WTC11 (cell line): Measurements from ENCODE around the gene ZBTB43. TPM values are rescaled to one million over a fixed set of nuclear protein-coding genes. Genes with fewer than 3 reads are reported as not detected.

Experiments used
- ATAC-seq: fragments of 200-7000 bp; cut with Tn5 transposase; 2 replicates; pipeline ENCODE4 v1.10.0; 2021; ENCODE audit warnings: mild to moderate bottlenecking, moderate library complexity
- CTCF ChIA-PET: fragments of 300-600 bp; sonication (Branson Sonifier 250); formaldehyde crosslinking; loops from one replicate; lab custom pipeline; 2021; ENCODE audit warnings: antibody characterized with exemption; lab: Charles Lee
- POLR2A ChIA-PET: fragments of 350-600 bp; sonication (Branson Sonifier 250); formaldehyde crosslinking; loops from one replicate; lab custom pipeline; 2021; ENCODE audit warnings: antibody characterized with exemption; lab: Charles Lee
- DNase-seq: peaks from one replicate; pipeline ENCODE4 v3.0.0; 2021; ENCODE audit warnings: low spot score
- H3K27ac Mint-ChIP-seq: 2 replicates; pipeline ENCODE4 v1.8.0; 2021; ENCODE audit warnings: mixed read lengths
- H3K27me3 Mint-ChIP-seq: 2 replicates; pipeline ENCODE4 v1.8.0; 2021; ENCODE audit warnings: low read depth, mild to moderate bottlenecking, moderate library complexity, mixed read lengths
- H3K36me3 Mint-ChIP-seq: 2 replicates; pipeline ENCODE4 v1.8.0; 2021; ENCODE audit warnings: mixed read lengths
- H3K4me1 Mint-ChIP-seq: 2 replicates; pipeline ENCODE4 v1.8.0; 2022; ENCODE audit warnings: mixed read lengths
- H3K4me3 Mint-ChIP-seq: 2 replicates; pipeline ENCODE4 v1.8.0; 2021; ENCODE audit warnings: mild to moderate bottlenecking, moderate library complexity, mixed read lengths
- H3K9me3 Mint-ChIP-seq: 2 replicates; pipeline ENCODE4 v1.8.0; 2021; ENCODE audit warnings: mixed read lengths
- CBFB ChIP-seq: sonication (generic); formaldehyde crosslinking; IDR thresholded peaks from 2 replicates; pipeline ENCODE4 v1.8.1; 2022; ENCODE audit warnings: mild to moderate bottlenecking, low read depth, missing genetic modification reagents
- CREB1 ChIP-seq: sonication (generic); formaldehyde crosslinking; IDR thresholded peaks from 2 replicates; pipeline ENCODE4 v1.8.0; 2023; ENCODE audit warnings: mild to moderate bottlenecking, missing genetic modification reagents
- GTF2I ChIP-seq: fragments of 250-450 bp; sonication (Bioruptor Pico); conservative IDR thresholded peaks from 2 replicates; pipeline ENCODE4 v1.4.0; 2021; ENCODE audit warnings: mild to moderate bottlenecking
- HMGA2 ChIP-seq: fragments of 250-450 bp; sonication (Bioruptor Pico); IDR thresholded peaks from 2 replicates; pipeline ENCODE4 v1.4.0; 2021; ENCODE audit warnings: mild to moderate bottlenecking, moderate library complexity
- JAZF1 ChIP-seq: fragments of 250-450 bp; sonication (Bioruptor Pico); IDR thresholded peaks from 2 replicates; pipeline ENCODE4 v1.9.0; 2021; ENCODE audit warnings: moderate library complexity, mild to moderate bottlenecking, inconsistent platforms
- NR3C1 ChIP-seq: sonication (generic); formaldehyde crosslinking; conservative IDR thresholded peaks from 2 replicates; pipeline ENCODE4 v1.8.1; 2023; ENCODE audit warnings: low read depth, mild to moderate bottlenecking, missing genetic modification reagents
- SMAD3 ChIP-seq: sonication (generic); formaldehyde crosslinking; IDR thresholded peaks from 2 replicates; pipeline ENCODE4 v1.8.0; 2022; ENCODE audit warnings: missing genetic modification reagents, mild to moderate bottlenecking, borderline replicate concordance
- ZBTB21 ChIP-seq: sonication (generic); formaldehyde crosslinking; IDR thresholded peaks from 2 replicates; pipeline ENCODE4 v1.8.1; 2023; ENCODE audit warnings: mild to moderate bottlenecking, missing genetic modification reagents, borderline replicate concordance
- ZNF232 ChIP-seq: sonication (generic); formaldehyde crosslinking; IDR thresholded peaks from 2 replicates; pipeline ENCODE4 v1.8.0; 2022; ENCODE audit warnings: mild to moderate bottlenecking, missing genetic modification reagents
- ZNF263 ChIP-seq: sonication (generic); formaldehyde crosslinking; IDR thresholded peaks from 2 replicates; pipeline ENCODE4 v1.8.1; 2022; ENCODE audit warnings: low read depth, mild to moderate bottlenecking, moderate library complexity, missing genetic modification reagents
- ZNF416 ChIP-seq: fragments of 250-450 bp; sonication (Bioruptor Pico); IDR thresholded peaks from 2 replicates; pipeline ENCODE4 v1.9.0; 2021; ENCODE audit warnings: mild to moderate bottlenecking, inconsistent platforms
- ZNF671 ChIP-seq: fragments of 250-450 bp; sonication (Bioruptor Pico); IDR thresholded peaks from 2 replicates; pipeline ENCODE4 v1.8.0; 2021; ENCODE audit warnings: mild to moderate bottlenecking
- ZSCAN18 ChIP-seq: fragments of 250-450 bp; sonication (Bioruptor Pico); IDR thresholded peaks from 2 replicates; pipeline ENCODE4 v2.1.2; 2022; ENCODE audit warnings: mild to moderate bottlenecking, moderate library complexity
- total RNA-seq: library from RNA; stranded (reverse); gene quantifications from 3 replicates; pipeline ENCODE4 v1.2.3, GENCODE V29; 2021
- TF ChIP-seq, protein P1 (sequence below): sonication (generic); formaldehyde crosslinking; IDR thresholded peaks from 2 replicates; pipeline ENCODE4 v1.8.0; 2023; ENCODE audit warnings: missing genetic modification reagents
- TF ChIP-seq, protein P2 (sequence below): sonication (generic); formaldehyde crosslinking; IDR thresholded peaks from 2 replicates; pipeline ENCODE4 v1.8.1; 2023; ENCODE audit warnings: mild to moderate bottlenecking, missing genetic modification reagents, moderate library complexity
- TF ChIP-seq, protein P3 (sequence below): sonication (generic); formaldehyde crosslinking; conservative IDR thresholded peaks from 2 replicates; pipeline ENCODE4 v1.8.1; 2022; ENCODE audit warnings: mild to moderate bottlenecking, missing genetic modification reagents
- TF ChIP-seq, protein P4 (sequence below): sonication (generic); formaldehyde crosslinking; IDR thresholded peaks from 2 replicates; pipeline ENCODE4 v1.8.1; 2023; ENCODE audit warnings: mild to moderate bottlenecking, missing genetic modification reagents, moderate library complexity
- TF ChIP-seq, protein P5 (sequence below): sonication (generic); formaldehyde crosslinking; IDR thresholded peaks from 2 replicates; pipeline ENCODE4 v1.8.0; 2022; ENCODE audit warnings: mild to moderate bottlenecking, missing genetic modification reagents
- TF ChIP-seq, protein P6 (sequence below): sonication (generic); formaldehyde crosslinking; IDR thresholded peaks from 2 replicates; pipeline ENCODE4 v1.8.0; 2022; ENCODE audit warnings: missing genetic modification reagents
- TF ChIP-seq, protein P7 (sequence below): fragments of 250-450 bp; sonication (Bioruptor Pico); conservative IDR thresholded peaks from 2 replicates; pipeline ENCODE4 v1.9.0; 2021; ENCODE audit warnings: mild to moderate bottlenecking

ZBTB43 gene
- total RNA-seq, 1 experiment from 2014 or later: 23.8 TPM

DNA sequence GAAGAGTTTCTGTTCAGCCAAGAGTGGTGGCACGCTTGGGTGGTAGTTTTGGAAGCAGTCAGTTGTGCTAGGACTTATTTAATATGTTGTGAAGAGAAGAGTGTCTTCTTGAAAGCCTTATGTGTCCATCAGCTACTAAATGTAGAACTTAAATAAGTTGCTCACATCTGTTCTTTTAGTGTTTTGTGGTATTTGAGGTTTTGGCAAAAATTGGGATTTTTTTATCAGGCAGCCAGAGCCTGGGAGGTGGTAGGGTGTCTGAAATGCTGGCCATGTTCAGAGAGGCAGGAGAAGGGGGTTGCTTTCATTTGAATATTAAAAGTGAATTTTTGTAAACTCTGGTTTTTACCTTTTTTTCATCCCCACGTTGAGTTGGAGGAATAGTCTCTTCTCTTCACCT is 31.4 kb downstream of the ZBTB43 start:
- TF ChIP-seq SMAD3 (CRISPR knock-in tag) (no peak), JAZF1 (CRISPR knock-in tag) (no peak), ZNF671 (CRISPR knock-in tag) (no peak), NR3C1 (CRISPR knock-in tag) (no peak), CREB1 (CRISPR knock-in tag) (no peak), ZNF263 (CRISPR knock-in tag) (no peak), ZBTB21 (no peak), ZNF416 (CRISPR knock-in tag) (no peak), ZNF232 (CRISPR knock-in tag) (no peak), CBFB (CRISPR knock-in tag) (no peak), GTF2I (no peak), HMGA2 (CRISPR knock-in tag) (no peak), ZSCAN18 (CRISPR knock-in tag) (no peak)
- TF ChIP-seq, protein P1, sequence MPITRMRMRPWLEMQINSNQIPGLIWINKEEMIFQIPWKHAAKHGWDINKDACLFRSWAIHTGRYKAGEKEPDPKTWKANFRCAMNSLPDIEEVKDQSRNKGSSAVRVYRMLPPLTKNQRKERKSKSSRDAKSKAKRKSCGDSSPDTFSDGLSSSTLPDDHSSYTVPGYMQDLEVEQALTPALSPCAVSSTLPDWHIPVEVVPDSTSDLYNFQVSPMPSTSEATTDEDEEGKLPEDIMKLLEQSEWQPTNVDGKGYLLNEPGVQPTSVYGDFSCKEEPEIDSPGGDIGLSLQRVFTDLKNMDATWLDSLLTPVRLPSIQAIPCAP: no peak
- TF ChIP-seq, protein P2, sequence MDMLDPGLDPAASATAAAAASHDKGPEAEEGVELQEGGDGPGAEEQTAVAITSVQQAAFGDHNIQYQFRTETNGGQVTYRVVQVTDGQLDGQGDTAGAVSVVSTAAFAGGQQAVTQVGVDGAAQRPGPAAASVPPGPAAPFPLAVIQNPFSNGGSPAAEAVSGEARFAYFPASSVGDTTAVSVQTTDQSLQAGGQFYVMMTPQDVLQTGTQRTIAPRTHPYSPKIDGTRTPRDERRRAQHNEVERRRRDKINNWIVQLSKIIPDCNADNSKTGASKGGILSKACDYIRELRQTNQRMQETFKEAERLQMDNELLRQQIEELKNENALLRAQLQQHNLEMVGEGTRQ: no peak
- TF ChIP-seq, protein P3, sequence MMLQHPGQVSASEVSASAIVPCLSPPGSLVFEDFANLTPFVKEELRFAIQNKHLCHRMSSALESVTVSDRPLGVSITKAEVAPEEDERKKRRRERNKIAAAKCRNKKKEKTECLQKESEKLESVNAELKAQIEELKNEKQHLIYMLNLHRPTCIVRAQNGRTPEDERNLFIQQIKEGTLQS (CRISPR knock-in tag): no peak
- TF ChIP-seq, protein P4, sequence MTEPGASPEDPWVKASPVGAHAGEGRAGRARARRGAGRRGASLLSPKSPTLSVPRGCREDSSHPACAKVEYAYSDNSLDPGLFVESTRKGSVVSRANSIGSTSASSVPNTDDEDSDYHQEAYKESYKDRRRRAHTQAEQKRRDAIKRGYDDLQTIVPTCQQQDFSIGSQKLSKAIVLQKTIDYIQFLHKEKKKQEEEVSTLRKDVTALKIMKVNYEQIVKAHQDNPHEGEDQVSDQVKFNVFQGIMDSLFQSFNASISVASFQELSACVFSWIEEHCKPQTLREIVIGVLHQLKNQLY: no peak
- TF ChIP-seq, protein P5, sequence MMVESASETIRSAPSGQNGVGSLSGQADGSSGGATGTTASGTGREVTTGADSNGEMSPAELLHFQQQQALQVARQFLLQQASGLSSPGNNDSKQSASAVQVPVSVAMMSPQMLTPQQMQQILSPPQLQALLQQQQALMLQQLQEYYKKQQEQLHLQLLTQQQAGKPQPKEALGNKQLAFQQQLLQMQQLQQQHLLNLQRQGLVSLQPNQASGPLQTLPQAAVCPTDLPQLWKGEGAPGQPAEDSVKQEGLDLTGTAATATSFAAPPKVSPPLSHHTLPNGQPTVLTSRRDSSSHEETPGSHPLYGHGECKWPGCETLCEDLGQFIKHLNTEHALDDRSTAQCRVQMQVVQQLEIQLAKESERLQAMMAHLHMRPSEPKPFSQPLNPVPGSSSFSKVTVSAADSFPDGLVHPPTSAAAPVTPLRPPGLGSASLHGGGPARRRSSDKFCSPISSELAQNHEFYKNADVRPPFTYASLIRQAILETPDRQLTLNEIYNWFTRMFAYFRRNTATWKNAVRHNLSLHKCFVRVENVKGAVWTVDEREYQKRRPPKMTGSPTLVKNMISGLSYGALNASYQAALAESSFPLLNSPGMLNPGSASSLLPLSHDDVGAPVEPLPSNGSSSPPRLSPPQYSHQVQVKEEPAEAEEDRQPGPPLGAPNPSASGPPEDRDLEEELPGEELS (CRISPR knock-in tag): no peak
- TF ChIP-seq, protein P6, sequence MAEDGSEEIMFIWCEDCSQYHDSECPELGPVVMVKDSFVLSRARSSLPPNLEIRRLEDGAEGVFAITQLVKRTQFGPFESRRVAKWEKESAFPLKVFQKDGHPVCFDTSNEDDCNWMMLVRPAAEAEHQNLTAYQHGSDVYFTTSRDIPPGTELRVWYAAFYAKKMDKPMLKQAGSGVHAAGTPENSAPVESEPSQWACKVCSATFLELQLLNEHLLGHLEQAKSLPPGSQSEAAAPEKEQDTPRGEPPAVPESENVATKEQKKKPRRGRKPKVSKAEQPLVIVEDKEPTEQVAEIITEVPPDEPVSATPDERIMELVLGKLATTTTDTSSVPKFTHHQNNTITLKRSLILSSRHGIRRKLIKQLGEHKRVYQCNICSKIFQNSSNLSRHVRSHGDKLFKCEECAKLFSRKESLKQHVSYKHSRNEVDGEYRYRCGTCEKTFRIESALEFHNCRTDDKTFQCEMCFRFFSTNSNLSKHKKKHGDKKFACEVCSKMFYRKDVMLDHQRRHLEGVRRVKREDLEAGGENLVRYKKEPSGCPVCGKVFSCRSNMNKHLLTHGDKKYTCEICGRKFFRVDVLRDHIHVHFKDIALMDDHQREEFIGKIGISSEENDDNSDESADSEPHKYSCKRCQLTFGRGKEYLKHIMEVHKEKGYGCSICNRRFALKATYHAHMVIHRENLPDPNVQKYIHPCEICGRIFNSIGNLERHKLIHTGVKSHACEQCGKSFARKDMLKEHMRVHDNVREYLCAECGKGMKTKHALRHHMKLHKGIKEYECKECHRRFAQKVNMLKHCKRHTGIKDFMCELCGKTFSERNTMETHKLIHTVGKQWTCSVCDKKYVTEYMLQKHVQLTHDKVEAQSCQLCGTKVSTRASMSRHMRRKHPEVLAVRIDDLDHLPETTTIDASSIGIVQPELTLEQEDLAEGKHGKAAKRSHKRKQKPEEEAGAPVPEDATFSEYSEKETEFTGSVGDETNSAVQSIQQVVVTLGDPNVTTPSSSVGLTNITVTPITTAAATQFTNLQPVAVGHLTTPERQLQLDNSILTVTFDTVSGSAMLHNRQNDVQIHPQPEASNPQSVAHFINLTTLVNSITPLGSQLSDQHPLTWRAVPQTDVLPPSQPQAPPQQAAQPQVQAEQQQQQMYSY (CRISPR knock-in tag): no peak
- TF ChIP-seq, protein P7, sequence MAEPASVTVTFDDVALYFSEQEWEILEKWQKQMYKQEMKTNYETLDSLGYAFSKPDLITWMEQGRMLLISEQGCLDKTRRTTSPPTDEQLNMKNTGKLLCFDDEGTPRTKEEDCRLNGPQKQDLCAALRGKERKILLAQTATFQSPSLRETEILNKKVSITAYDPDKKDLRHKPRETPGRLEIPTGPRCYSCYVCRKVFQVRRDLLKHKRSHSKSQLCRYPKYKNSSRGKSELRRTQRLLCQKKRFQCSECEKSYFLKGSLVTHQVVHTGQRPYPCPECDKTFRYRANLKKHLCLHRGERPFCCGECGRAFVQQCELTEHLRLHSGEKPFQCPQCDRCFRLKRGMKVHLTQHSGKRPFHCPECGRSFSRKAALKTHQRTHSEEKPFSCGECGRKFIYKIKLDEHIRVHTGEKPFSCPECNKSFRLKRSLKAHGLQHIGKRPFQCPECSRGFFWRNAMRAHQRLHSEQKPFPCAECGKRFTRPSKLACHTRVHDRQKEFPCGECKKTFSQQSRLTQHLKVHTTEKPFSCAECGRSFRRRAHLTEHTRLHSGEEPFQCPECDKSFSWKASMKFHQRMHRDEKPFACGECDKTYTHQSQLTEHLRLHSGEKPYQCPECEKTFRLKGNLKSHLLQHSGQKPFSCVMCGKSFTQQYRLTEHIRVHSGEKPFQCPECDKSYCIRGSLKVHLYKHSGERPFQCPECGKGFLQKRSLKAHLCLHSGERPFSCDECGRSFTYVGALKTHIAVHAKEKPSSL (CRISPR knock-in tag): no peak
- TF ChIP-seq, all 79 proteins: peak for 0
- CTCF ChIA-PET: no interaction called here
- POLR2A ChIA-PET: no interaction called here
- Mint-ChIP-seq H3K27me3 (no peaks in the 10 kb centered on the region), H3K4me1 (0 out of 2 replicates have a peak, but pooled peaks cover 3% of the 10 kb centered on the region), H3K4me3 (no peak overlapping the region), H3K36me3 (peaks cover 33% of the 10 kb centered on the region), H3K27ac (no peak overlapping the region), H3K9me3 (no peaks in the 10 kb centered on the region)
- ATAC-seq (no peak), DNase-seq (no peak)
